Endometrial microvascular endothelial cells (primary cell): ENCODE results near the gene THNSL1. TPM values are rescaled to one million over a fixed set of nuclear protein-coding genes. Genes with fewer than 3 reads are reported as not detected.
"Not testable (repeated sequence)": the region's sequence is repeated elsewhere in the genome, so short reads cannot be mapped to it uniquely, and the experiment has no call there.

Experiments used
- in situ Hi-C: cut with HindIII; loops from 2 replicates; pipeline ENCODE4 v1.10.0; 2017; ENCODE audit warnings: low sequenced_read_pairs, low pct_unique_long_range_greater_than_20kb; ENCODE audit errors: inconsistent ontology term
- total RNA-seq: library from RNA; depleted of rRNA; stranded (reverse); fragments of >200 nt; gene quantifications from one replicate; pipeline ENCODE4 v1.2.3, GENCODE V29; 2015; ENCODE audit errors: inconsistent ontology term

The THNSL1 gene, protein sequence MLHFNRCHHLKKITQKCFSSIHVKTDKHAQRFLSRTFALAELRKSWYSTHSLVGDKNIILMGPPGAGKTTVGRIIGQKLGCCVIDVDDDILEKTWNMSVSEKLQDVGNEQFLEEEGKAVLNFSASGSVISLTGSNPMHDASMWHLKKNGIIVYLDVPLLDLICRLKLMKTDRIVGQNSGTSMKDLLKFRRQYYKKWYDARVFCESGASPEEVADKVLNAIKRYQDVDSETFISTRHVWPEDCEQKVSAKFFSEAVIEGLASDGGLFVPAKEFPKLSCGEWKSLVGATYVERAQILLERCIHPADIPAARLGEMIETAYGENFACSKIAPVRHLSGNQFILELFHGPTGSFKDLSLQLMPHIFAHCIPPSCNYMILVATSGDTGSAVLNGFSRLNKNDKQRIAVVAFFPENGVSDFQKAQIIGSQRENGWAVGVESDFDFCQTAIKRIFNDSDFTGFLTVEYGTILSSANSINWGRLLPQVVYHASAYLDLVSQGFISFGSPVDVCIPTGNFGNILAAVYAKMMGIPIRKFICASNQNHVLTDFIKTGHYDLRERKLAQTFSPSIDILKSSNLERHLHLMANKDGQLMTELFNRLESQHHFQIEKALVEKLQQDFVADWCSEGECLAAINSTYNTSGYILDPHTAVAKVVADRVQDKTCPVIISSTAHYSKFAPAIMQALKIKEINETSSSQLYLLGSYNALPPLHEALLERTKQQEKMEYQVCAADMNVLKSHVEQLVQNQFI
- 1.6 TPM for total RNA-seq

DNA sequence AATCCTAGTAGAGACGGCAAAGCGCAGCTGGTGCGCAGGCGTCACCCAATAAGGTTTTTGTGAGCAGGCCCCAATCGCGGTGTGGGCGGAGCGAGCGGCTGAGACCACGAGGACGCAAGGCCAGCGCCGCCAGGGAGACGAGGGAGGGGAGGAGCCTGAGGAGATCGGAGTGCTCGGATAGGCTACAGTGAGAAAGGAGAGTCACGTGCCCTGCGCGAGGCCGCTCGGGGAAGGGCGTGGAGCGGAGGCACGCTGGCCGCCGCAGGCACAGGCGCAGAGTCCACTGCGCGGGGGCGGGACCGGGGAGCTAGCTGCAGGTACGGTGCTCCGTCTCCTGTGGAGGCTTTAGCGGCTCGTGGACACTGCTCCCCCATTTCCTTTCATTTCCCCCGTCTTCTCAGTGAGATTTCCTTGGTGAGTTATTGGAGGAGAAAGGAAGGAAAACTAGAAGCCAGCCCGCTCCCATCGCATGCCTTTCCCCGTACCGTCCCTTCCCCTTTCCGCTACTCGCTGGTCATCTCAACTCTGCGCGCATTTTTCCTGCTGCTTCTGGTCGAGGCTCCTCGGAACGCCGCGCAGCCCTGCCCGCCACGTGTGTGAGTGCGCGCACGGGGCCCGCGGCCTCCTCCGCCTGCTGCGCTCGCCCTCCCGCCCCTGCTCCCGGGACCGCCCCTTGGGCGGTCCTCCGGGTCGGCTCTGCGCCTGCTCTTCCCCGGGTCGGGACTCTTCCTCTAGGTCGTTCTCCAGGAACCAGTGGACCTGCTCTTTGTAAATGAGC, at the start of gene THNSL1:
Gene THNSL1, plus strand, starts transcription at position 237 of the 778 bp plus-strand sequence. CDS start 6,612 bp downstream, outside the sequence.
- in situ Hi-C loops, result no loop called here

DNA sequence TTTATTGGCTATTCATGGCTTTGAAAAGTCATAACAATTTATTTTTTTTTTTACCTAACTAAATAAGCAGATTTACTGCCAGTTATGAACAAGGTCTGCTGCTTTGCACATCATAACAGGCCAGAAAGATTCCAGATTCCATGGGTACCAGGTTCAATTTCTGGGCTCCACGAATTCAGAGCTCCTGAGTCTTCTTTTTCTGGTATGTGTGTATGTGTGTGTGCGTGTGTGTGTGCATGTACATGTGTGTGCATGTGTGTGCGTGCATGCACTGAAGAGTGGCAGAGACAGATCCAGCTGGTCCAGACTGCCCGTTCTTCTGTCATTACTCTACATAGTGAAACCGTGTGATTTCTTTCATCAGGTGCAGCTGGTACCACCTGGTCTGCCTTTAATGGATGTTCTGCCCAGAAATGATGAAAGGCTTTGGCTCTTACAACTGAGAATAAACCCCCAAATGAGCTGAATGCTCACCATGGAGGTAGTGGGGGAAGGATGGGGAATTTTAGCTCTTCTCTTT, 49.4 kb upstream of the THNSL1 start:
- in situ Hi-C loops, result no loop called here

DNA sequence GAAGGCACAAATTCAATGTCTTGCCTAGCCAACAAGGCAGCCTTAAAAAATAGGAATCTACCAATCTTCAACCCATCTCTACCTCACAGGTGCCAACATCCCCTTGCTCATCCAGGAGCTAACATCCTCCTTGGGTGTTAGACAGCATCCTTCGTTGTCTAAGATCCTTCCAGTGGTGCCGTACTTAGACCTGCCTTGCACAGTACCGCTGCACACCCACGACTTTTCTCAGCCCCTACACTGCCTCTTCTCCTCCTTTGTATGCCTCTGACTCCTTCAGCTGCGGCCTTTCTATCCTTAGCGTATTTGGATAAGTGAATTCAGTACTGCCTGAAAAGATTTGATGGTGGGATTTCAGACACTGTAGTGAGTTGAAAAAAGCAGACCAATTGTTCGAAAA, 48.1 kb upstream of the THNSL1 start:
- in situ Hi-C loops, result no loop called here

DNA sequence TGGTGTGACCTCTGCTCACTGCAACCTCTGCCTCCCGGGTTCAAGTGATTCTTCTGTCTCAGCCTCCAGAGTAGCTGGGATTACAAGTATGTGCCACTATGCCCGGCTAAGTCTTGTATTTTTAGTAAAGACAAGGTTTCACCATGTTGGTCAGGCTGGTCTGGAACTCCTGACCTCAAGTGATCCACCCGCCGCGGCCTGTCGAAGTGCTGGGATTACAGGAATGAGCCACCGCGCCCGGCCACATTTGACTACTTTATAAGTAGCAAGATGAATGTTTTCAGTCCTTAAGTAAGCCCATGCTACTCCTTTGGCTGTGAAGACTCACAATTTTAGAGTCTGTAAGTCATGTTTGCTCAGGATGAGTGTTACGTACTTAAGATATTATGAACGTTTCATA, 47.5 kb upstream of the THNSL1 start:
- in situ Hi-C loops, result not testable (repeated sequence)

DNA sequence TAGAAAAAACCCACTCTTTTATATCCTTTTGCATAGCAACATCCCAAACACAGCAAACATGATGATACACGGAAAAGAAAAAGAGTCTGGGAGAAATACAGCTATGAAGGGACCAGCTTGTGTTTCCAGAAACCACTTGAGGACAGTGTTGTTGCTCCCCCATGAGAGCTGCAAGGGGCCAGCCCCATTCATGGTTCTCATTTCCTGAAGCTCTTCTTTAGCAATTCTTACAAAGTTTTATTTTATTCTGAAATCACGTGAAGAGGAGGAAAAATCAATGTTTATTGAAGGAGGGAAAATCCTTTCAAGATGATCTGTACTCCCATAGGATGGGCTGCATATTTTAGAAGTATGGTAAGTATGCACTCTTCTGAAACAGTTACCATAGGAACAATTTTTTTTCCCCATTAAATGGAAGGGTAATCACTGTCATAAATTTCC, 46.6 kb upstream of the THNSL1 start:
- in situ Hi-C loops, result no loop called here

DNA sequence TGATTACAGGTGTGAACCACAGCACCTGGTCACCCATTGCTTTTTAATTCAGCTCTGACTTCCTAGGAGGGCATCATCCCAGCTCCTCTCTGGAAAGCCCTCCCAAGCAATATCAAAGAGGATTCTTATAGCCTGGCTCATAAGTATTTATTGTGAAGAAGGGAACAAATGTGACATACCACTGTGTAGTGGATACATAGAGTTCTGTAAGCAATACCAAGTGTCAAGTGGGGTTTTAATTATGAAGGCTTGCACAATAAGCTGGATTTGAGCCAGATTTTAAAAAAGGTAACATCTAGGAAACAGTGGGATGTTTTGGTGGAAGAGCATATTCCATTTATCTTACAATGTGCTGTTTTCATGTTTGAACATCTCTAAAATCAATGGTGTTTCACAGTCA, 45.0 kb upstream of the THNSL1 start:
- in situ Hi-C loops, result no loop called here

DNA sequence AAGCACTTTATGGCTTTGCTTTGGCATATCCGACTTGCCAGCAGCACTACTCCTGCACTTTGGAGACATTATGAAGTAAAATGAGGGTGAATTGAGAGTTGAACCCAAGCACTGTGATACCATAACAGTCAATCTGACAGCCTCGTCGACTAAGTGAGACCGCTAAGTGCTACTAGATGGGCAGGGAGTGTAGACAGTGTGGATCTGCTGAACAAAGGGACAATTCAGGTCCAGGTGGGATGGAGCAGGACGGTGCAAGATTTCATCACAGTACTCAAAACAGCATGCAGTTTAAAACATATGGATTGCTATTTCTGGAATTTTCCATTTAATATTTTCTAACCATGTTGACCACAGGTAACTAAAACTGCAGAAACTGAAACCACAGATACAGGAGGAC, 43.2 kb upstream of the THNSL1 start:
- in situ Hi-C loops, result no loop called here

DNA sequence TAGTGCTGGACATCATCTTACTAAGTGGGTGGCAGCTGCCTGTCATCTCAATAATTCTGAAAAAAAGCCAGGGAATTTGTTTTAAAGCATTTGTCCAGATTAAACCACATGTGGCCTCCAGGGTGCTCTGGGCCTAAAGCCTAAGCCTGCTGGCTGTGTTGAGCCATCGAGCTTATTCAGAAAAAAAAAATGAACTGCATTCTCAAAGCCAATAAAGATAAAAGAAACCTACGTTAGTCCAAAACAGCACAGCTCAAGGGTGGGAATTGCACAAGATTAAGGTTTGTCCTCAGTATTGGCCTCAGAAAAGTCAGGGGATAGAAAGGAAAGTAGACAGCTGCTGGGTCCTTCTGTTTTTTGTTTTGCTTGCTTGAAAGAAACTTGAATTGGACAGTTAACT, 41.4 kb upstream of the THNSL1 start:
- in situ Hi-C loops, result no loop called here

DNA sequence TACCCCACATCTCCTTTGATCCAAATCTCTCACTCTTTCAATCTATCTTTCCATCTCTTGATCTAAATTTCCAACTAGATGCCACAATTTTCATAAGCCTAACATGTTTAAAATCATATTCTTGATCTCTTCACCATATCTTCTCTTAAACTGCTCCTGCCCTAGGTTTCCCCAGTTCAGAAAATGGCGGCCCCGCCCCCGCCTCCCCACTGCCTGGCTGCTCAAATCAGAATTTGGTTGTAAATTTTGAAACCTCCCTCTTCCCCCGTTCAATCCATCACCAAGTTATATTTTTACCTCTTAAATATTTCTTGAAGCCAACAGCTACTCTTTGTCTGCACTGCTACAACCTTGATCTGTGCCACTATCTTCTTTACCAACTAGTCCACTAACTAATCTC, 36.7 kb upstream of the THNSL1 start:
- in situ Hi-C loops, result no loop called here

DNA sequence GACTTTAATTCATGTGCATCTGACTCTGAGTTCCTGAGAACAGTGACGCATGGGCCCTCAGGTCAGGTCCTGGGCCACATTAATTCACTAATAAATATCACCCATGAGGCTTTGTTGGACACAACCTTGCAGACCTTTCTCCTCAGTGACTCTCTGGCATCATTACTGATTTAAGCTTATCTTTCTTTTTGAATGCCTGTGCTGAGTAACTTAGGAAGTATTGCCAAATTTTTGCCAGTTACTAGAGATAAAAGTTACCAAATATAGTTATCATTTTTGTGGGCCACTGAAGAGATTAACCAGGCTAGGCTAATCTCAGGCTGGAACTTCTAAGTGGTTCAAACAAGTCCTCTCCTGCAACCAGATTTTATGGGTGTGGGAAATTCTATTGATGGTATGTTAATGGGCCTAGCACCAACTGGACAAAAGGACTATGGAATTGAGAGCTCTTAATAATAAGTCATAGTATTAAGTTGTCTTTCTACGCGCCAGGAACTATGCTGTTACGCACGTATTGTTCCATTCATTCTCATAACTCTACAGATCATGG, 35.2 kb upstream of the THNSL1 start:
- in situ Hi-C loops, result no loop called here

DNA sequence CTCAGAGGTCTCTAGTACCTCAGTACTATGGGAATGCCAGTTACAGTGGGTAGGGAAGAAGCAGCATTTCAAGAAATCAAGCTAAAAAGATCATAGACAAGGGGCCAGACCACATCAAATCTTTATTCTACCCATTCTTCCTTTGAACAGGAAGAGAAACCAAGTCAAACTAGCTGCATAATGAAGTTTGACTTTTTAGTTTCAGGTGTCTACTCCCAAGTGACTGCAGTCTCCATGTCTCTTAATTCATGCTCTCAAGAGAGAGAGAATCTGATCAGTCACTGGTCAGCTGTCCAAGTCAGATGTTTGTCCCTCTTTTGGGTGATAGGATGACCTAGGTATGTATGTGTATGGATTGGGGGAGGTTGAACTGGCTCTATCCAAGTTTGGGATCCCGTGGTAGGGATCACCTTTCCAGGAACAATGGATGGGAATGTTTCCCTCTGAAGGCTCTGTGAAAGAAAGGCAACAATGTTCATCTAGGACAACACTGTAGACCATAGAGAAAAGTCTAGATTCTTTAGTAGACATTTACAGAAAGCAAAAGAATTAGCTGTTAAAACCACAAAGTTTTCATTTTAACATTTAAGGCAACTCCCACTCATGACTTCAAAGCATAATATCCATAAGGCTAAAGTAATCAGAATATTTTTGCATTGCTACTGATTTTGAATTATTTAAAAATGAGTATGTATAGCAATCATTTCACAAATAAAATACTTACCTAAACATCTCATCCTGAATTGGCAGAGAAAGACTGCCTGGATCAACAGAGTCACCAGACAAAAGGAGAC, 33.9 kb upstream of the THNSL1 start:
- in situ Hi-C loops, result no loop called here

DNA sequence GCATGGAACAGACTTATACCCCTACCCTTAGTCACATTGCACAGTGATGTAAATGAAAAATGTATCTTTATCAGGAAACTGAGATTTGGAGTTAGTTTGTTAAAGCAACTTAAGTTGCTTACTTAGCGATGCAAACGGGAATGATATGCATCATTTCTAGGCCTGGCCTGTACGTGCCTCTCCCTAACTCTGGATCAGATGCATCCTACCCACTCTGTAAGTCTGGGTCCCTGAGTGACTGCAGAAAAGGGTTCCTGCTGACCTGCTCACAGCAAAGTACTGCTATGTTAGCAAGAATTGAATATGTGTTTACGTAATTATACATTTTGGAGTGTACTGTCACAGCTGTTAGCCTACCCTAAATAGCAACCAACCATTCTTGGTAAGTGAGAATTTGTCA, 33.3 kb upstream of the THNSL1 start:
- in situ Hi-C loops, result no loop called here

DNA sequence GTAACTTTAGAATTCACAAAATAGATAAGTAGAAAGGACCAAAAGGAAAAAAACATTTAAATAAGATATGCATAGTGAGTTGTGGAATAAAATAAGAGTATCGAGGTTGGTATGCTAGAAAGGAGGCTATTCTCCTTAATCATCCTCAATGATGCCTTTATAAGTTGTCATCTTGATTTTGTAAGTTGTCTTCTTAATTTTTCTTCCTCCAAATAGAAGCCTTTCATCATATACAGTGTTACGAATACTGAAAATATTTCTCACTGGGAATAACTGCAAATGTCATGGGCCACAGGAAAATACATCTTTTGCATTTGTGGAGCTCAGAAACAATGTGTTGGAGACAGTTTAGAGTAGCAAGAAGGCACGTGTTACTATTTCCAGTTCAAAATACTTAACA, 32.5 kb upstream of the THNSL1 start:
- in situ Hi-C loops, result no loop called here

DNA sequence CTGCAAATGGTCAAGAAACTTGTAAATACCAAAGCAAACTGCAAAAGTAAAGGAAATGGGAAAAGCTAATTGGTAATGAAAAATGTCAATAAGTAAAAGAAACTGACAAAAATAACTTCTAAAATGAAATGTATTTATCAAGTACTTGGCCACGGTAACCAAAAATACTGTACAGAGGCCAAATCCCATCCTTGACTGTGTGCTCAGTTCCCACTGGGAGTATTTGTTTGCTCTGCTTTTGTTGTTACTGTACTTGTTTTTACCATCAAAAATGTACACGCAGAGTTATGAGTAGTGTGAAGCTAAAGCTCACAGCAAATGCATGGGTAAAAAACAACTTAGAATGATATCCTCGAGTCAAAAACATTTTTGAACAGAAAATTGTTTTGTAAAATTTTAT, 31.5 kb upstream of the THNSL1 start:
- in situ Hi-C loops, result no loop called here

DNA sequence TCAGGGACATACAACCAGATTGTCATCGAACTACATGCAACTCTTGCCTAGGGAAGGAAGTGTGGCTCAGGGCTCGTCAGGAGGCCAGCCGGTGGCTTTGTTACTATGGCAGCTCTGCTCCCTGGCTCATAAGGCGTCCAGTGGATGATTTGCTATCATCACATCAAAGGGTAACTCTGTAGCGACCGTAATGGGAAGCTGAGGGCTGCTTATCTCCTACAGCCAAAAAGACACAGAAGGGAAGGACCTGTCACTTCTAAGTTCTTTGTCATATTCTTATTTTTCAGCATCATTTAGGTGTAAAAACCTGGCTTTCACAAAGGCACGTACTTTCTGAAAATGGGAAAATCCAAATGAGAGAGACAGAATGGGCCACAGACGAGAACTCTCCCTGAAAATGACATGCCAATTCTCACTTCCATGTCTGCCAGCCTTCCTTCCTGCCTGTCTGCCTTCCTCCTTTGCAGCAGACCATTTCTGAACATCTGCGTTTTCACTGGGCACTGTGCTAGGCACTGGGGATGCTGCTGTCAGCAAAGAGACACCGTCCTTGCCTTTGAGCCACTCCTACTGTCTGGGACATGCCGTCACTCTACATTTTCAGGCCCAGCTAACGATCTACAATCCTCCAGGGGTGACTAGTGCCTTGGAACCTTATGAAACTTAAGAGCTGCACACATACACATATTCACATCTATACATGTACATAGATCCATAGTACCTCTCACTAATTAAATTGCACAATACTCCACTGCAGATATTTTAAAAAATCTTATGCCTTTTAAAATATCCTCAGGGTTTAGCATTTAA, 27.4 kb upstream of the THNSL1 start:
- in situ Hi-C loops, result no loop called here

DNA sequence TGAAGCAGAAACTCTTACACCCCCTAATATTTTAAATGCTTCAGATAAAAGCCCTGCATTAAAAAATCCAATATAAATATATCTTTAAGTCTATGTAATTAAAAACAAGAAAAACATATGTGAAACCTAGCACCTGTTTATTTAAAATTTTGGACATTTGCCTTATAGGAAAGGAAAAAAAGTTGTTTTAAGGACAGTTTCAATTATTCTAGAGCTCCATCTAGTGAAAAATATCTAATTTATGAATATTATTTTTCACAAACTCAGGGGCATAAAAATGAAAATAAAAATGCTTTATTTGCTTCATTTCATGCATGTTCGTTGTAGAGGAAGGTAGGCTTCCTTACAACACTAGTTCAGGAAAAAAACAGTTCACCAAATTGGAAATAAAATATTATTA, 26.5 kb upstream of the THNSL1 start:
- in situ Hi-C loops, result no loop called here

DNA sequence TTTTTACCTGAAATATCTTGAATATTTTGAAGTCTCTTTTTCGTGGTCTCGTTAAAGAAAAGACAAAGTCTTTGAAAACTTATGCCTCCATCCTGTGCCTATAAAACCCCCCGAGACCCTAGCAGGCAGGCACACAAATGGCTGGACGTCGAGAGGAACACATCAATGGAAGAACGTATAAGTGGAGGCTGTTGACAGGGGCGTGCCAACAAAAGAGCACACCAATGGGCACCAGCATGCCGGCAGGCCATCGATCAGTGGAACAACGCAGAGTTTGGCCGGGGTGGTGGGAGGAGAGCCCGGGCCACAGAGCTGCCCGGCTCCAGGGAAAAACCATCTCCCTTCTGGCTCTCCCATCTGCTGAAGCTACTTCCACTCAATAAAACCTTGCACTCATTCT, 25.1 kb upstream of the THNSL1 start:
- in situ Hi-C loops, result no loop called here
